ENCODE measurements around the gene KLC1.

Gene KLC1

DNA sequence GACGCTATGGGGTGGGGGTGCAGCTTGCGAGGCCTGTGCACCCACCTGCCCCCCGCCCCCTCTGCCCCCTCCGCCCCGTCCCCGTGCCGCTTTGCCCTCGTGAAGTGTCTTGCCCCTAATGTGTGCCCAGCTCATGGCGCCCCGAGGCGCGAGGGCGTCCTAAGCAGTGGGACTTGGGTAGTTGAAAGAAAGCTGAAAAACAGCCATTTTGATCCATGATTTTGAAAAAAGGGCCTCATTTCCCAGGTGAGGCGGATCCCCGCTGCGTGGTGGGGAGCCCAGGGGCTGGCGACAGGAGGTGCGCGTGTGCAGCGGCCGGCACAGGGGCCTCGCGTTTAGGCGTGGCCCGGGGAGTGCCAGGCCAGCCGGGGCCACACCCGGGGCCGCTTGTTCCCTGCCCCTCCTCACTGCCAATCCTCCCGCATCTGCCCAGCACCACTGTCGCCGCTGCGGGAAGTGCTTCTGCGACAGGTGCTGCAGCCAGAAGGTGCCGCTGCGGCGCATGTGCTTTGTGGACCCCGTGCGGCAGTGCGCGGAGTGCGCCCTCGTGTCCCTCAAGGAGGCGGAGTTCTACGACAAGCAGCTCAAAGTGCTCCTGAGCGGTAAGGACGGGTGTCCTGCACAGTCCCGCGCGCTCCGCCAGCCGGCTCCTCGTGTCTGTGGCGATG lies 98.4 kb downstream of the KLC1 start:
- no peak for TF ChIP-seq FOXP2 (optimal IDR thresholded peaks at IDR 0.05; ENCODE audit: borderline replicate concordance, extremely low read depth, extremely low read length, insufficient read depth)
- TF ChIP-seq SIN3A (IDR thresholded peaks at IDR 0.05; ENCODE audit: borderline replicate concordance, insufficient read depth, low read length) = no peak
- TF ChIP-seq REST (IDR thresholded peaks at IDR 0.05; ENCODE audit: insufficient read depth in 1 of 2, low read depth in 2 of 2, low read length in 2 of 2) = no peak
- TF ChIP-seq TAF1 (IDR thresholded peaks at IDR 0.05; ENCODE audit: borderline replicate concordance, insufficient read depth, low read length) = no peak
- no peak for TF ChIP-seq POLR2AphosphoS5 (IDR thresholded peaks at IDR 0.05; ENCODE audit: low read depth, low read length)

DNA sequence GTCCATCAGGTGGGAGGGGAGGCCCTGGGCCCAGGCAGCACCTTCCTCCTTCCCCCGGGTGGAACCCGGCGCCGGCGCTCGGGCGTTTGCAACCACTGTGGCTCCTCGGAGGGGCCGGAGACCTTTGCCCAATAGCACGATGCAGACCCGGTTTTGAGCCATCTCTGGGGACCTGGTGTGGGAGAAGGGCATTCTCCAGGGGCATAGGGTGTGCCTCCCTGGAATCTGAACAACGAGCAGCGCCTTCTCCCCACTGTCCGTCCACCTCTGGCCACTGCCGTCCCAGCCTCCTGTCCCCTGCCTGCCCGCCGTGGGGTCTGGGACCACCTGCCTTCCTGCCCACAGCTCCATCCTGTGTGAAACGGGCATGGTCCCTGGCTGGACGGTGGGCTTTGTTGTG lies 99.1 kb downstream of the KLC1 start:
- TF ChIP-seq FOXP2 (optimal IDR thresholded peaks at IDR 0.05; ENCODE audit: borderline replicate concordance, extremely low read depth, extremely low read length, insufficient read depth) (no peak), POLR2AphosphoS5 (IDR thresholded peaks at IDR 0.05; ENCODE audit: low read depth, low read length) (no peak), REST (IDR thresholded peaks at IDR 0.05; ENCODE audit: insufficient read depth in 1 of 2, low read depth in 2 of 2, low read length in 2 of 2) (no peak), SIN3A (IDR thresholded peaks at IDR 0.05; ENCODE audit: borderline replicate concordance, insufficient read depth, low read length) (no peak), TAF1 (IDR thresholded peaks at IDR 0.05; ENCODE audit: borderline replicate concordance, insufficient read depth, low read length) (no peak)

DNA sequence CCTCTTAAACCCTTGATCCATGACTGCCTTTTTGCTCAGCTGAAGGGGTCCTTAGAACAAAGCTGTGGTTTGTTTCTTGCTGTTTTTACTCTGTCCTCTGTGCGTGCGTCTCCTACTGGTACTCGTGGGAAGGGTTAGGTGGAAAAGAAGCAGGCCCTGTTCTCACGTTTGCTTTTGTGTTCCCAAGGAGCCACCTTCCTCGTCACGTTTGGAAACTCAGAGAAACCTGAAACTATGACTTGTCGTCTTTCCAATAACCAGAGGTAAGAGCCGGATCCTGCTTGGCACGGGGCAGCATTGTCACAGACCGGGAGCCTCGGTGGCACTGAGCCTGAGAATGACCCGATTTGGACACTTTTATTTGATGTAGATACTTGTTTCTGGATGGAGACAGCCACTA lies 99.7 kb downstream of the KLC1 start:
- TF ChIP-seq POLR2AphosphoS5 (IDR thresholded peaks at IDR 0.05; ENCODE audit: low read depth, low read length) (no peak), TAF1 (IDR thresholded peaks at IDR 0.05; ENCODE audit: borderline replicate concordance, insufficient read depth, low read length) (no peak), FOXP2 (optimal IDR thresholded peaks at IDR 0.05; ENCODE audit: borderline replicate concordance, extremely low read depth, extremely low read length, insufficient read depth) (no peak), SIN3A (IDR thresholded peaks at IDR 0.05; ENCODE audit: borderline replicate concordance, insufficient read depth, low read length) (no peak), REST (IDR thresholded peaks at IDR 0.05; ENCODE audit: insufficient read depth in 1 of 2, low read depth in 2 of 2, low read length in 2 of 2) (no peak)

DNA sequence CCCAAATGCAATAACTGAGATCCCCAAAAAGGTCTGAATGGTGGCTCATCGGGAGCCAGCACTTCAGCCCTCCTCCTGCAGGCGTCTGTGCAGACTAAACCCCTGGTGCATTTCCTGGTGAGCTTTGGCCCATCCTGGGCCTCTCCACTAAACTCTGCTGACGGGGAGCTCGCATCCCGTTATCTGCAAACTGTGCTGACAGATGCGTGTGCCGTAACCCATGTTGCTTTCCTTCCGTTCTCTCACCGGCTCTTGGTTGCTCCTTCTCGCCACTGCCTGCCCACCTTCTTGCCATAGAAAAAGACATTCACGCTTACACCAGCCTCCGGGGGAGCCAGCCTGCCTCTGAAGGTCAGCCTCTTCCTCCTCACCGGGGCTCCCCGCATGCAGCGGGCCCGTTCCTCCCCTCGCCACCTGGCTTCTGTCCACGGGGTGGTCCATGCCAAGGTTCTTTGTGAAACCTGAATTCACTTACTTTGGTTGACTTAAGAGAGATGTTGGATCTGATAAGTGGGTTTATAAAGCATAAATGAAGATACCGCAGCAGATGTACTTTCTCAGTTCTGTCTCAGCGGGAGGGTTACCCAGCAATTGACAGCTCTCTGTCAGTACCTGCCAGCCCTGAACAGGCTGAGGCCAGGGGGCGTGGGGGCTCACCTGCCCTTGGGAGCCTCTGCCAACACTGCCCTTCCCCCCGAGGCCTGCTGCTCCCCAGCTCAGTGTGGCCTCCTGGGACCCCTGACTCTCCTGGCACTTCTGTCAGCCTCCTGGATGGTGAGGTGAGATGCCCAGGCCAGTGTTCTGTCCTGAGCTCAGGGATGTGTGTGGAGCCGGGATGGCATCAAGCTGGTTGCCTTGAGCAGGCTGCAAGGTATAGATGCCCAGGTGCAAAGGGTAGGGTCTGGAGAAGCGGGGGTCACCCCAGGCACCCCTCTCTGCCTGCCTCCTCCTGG lies 100.8 kb downstream of the KLC1 start:
- TF ChIP-seq POLR2AphosphoS5 (IDR thresholded peaks at IDR 0.05; ENCODE audit: low read depth, low read length) (no peak), TAF1 (IDR thresholded peaks at IDR 0.05; ENCODE audit: borderline replicate concordance, insufficient read depth, low read length) (no peak), FOXP2 (optimal IDR thresholded peaks at IDR 0.05; ENCODE audit: borderline replicate concordance, extremely low read depth, extremely low read length, insufficient read depth) (no peak), REST (IDR thresholded peaks at IDR 0.05; ENCODE audit: insufficient read depth in 1 of 2, low read depth in 2 of 2, low read length in 2 of 2) (no peak), SIN3A (IDR thresholded peaks at IDR 0.05; ENCODE audit: borderline replicate concordance, insufficient read depth, low read length) (no peak)
